NCI-H146 treated with DMSO at 0.1 percent for 48 hours (cell line): ENCODE measurements around the gene SMS.

Source experiments
- DNase-seq: peaks from one replicate; lab custom pipeline; 2025; ENCODE audit not compliant: unreplicated experiment; lab: John Stamatoyannopoulos, UW

Gene SMS

GRCh38 chrX:21975812-21976211 is 35.3 kb downstream of the SMS start:
- DNase-seq = no peak

- DNase-seq = no peak
These were observed 37.8 kb downstream of the SMS start for GRCh38 chrX:21978346-21978745.

- DNase-seq = no peak
These were observed 41.8 kb downstream of the SMS start for GRCh38 chrX:21982311-21982710.

- DNase-seq = peak; percentile 58
These were observed 44.8 kb downstream of the SMS start for GRCh38 chrX:21985332-21985777.

- no peak for DNase-seq
These were observed 46.1 kb downstream of the SMS start for GRCh38 chrX:21986596-21986995.

- DNase-seq = no peak
These were observed 48.9 kb downstream of the SMS start for GRCh38 chrX:21989384-21989783.

- DNase-seq = no peak
These were observed 50.3 kb downstream of the SMS start for GRCh38 chrX:21990832-21991231.

GRCh38 chrX:21991504-21991903 is 51.0 kb downstream of the SMS start:
- no peak for DNase-seq

GRCh38 chrX:21993265-21993664 is 52.8 kb downstream of the SMS start:
- DNase-seq = no peak

GRCh38 chrX:21996872-21997455 is 56.5 kb downstream of the SMS start:
- no peak for DNase-seq

- no peak for DNase-seq
These were observed 57.5 kb downstream of the SMS start for GRCh38 chrX:21998037-21998436.

- no peak for DNase-seq
These were observed 64.4 kb downstream of the SMS start for GRCh38 chrX:22004866-22005265.

GRCh38 chrX:22012051-22012450 is 71.5 kb downstream of the SMS start:
- no peak for DNase-seq

- no peak for DNase-seq
These were observed 72.4 kb downstream of the SMS start for GRCh38 chrX:22012931-22013330.

GRCh38 chrX:22015139-22015750 is 74.7 kb downstream of the SMS start:
- no peak for DNase-seq

- DNase-seq = no peak
These were observed 81.3 kb downstream of the SMS start for GRCh38 chrX:22021751-22022324.

- DNase-seq = no peak
These were observed 84.1 kb downstream of the SMS start for GRCh38 chrX:22024577-22024976.

- no peak for DNase-seq
These were observed 85.2 kb downstream of the SMS start for GRCh38 chrX:22025751-22026150.

- DNase-seq = no peak
These were observed 86.2 kb downstream of the SMS start for GRCh38 chrX:22026731-22027130.

- no peak for DNase-seq
These were observed 91.6 kb downstream of the SMS start, which contains the start of gene PHEX for GRCh38 chrX:22032084-22032483. Gene PHEX, plus strand, starts transcription at chrX:22032325. Its CDS starts 681 bp downstream, at chrX:22033006.

GRCh38 chrX:22032506-22032905 is 92.0 kb downstream of the SMS start:
- DNase-seq = no peak

- no peak for DNase-seq
These were observed 93.3 kb downstream of the SMS start for GRCh38 chrX:22033818-22034217.

GRCh38 chrX:22035236-22035635 is 94.7 kb downstream of the SMS start:
- no peak for DNase-seq
